Ovary (tissue), 3 donors: Measurements from ENCODE around the gene TMEM145.

ENCODE experiments used
- CTCF ChIP-seq, 3 donors: fragments of 450-650 bp in 2 of 3; fragments of 200-600 bp in 1 of 3; IDR thresholded peaks; one replicate each; pipeline versions ENCODE4 v1.5.1 to v1.8.0; 2016 to 2022; ENCODE audit warnings: antibody characterized with exemption in 3 of 3, mild to moderate bottlenecking in 1 of 3
- EP300 ChIP-seq: sonication (generic); formaldehyde crosslinking; IDR thresholded peaks from one replicate; pipeline ENCODE4 v1.6.1; 2017; ENCODE audit warnings: antibody characterized with exemption
- POLR2A ChIP-seq: fragments of 450-650 bp; IDR thresholded peaks from one replicate; pipeline ENCODE4 v1.6.1; 2017; ENCODE audit warnings: antibody characterized with exemption, mild to moderate bottlenecking, moderate library complexity
- donor health status: DM: no; HTN: no; CAD: no.

GRCh38 chr19:42282819-42283187 lies 30.3 kb upstream of the TMEM145 start:
- TF ChIP-seq CTCF (IDR thresholded peaks at IDR 0.05) (no peak), POLR2A (no peak), EP300 (no peak)
